ENCODE data around the gene AZIN2.
"Not testable (repeated sequence)": the region's sequence is repeated elsewhere in the genome, so short reads cannot be mapped to it uniquely, and the experiment has no call there.

Gene AZIN2

GRCh38 chr1:33041026-33041425 is 39.9 kb upstream of the AZIN2 start:
- H3K4me3 ChIP-seq (replicated peaks; ENCODE audit: low read depth, low read length) = no peak overlapping the region
- DNase-seq (ENCODE audit: extremely low read depth, low read depth) = no peak
- no peak for TF ChIP-seq CTCF (IDR thresholded peaks at IDR 0.05; ENCODE audit: low read depth, low read length, missing control alignments)

GRCh38 chr1:33042831-33043230 is 38.1 kb upstream of the AZIN2 start:
- no peak overlapping the region for H3K4me3 ChIP-seq (replicated peaks; ENCODE audit: low read depth, low read length)
- no peak for DNase-seq (ENCODE audit: extremely low read depth, low read depth)
- TF ChIP-seq CTCF (IDR thresholded peaks at IDR 0.05; ENCODE audit: low read depth, low read length, missing control alignments) = no peak

- H3K4me3 ChIP-seq (replicated peaks; ENCODE audit: low read depth, low read length) = no peak overlapping the region
- no peak for TF ChIP-seq CTCF (IDR thresholded peaks at IDR 0.05; ENCODE audit: low read depth, low read length, missing control alignments)
- no peak for DNase-seq (ENCODE audit: extremely low read depth, low read depth)
Measured at GRCh38 chr1:33043267-33044092, 37.5 kb upstream of the AZIN2 start.

GRCh38 chr1:33045246-33045645 is 35.7 kb upstream of the AZIN2 start:
- no peak for DNase-seq (ENCODE audit: extremely low read depth, low read depth)
- H3K4me3 ChIP-seq (replicated peaks; ENCODE audit: low read depth, low read length) = no peak overlapping the region
- no peak for TF ChIP-seq CTCF (IDR thresholded peaks at IDR 0.05; ENCODE audit: low read depth, low read length, missing control alignments)

- no peak overlapping the region for H3K4me3 ChIP-seq (replicated peaks; ENCODE audit: low read depth, low read length)
- DNase-seq (ENCODE audit: extremely low read depth, low read depth) = no peak
- TF ChIP-seq CTCF (IDR thresholded peaks at IDR 0.05; ENCODE audit: low read depth, low read length, missing control alignments) = no peak
Measured at GRCh38 chr1:33045814-33046213, 35.1 kb upstream of the AZIN2 start.

GRCh38 chr1:33046234-33046633 is 34.7 kb upstream of the AZIN2 start:
- H3K4me3 ChIP-seq (replicated peaks; ENCODE audit: low read depth, low read length); DNase-seq (ENCODE audit: extremely low read depth, low read depth): not testable (repeated sequence)

GRCh38 chr1:33047290-33047689 is 33.7 kb upstream of the AZIN2 start:
- no peak overlapping the region for H3K4me3 ChIP-seq (replicated peaks; ENCODE audit: low read depth, low read length)
- no peak for DNase-seq (ENCODE audit: extremely low read depth, low read depth)
- no peak for TF ChIP-seq CTCF (IDR thresholded peaks at IDR 0.05; ENCODE audit: low read depth, low read length, missing control alignments)

All from HFF-Myc (cell line).